ENCODE data around the gene EIF5AL1.
"Not testable (repeated sequence)": the region's sequence is repeated elsewhere in the genome, so short reads cannot be mapped to it uniquely, and the experiment has no call there.

Gene EIF5AL1

DNA sequence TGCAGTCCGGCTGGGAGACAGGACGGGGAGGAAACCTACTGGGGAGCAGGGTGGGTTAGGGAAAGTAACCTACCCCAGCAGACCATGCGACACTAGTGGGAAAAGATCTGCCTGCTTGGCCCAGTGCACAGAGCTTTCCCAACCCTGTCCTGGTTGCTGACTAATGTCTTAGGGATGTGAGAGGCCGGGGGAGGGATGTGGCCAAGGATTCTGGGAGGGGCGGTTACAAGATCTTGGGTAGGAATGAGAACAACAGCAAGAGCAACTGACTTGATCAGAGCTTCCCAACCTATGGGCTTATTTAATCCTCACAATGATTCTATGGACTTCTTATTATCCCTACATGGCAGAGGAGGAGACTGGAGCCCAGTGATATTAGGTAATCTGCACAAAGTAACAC, 24.0 kb upstream of the EIF5AL1 start:
- no peak for DNase-seq

DNA sequence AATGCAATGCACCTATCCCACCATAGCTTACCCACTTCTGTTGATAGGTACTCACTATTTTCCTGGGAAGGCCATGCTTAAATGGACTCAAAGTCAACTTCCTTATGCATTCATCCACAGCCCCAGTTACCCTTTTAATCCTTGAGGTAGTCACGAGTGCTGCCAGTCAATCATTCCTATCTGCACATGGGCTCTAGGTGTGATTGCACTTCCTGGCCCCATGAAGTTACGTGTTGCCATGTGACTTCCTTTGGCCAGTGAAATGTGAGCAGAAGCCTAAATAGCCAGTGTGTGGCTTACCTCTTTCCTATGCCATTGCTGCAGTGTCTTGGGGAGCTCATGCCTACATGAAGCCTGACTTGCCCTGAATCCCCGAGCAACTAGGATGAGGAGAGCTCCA, 23.5 kb upstream of the EIF5AL1 start:
- DNase-seq, result no peak

DNA sequence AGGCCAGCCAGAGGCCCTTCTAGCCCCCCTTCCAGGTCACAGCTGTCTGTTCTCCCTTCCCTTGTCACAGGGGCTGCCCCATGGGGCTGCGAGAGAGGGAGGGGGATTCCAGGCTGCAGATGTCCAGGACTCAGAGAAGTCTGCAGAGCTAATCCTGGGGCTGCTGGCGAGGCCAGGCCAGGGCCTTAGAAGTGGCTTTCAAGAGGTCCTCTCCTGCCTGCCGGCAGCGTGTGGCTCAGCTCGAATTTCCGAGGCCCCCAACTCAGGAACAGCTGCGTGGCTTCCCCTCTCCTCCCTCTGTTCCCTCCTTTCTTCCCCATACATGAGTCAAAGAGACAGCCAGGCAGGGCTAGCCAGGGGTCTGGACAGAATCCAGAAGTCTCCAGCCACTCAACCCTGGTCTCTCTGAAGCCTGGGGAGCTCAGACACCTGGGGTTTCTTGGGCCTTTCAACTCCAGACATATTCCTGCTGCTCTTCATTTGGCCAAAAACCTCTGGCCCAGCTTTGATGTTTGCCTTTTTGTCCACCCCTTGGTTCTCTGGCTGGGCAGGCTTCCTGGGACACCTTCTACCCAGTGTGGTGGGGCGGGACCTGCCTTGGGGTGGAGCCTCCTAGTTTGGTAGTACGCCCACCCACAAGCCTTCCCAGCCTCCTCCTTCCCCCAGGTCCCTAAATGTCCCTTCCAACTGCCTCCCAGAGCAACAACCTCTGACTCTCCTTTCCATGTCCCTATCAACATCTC, 21.8 kb upstream of the EIF5AL1 start:
- DNase-seq, result no peak

DNA sequence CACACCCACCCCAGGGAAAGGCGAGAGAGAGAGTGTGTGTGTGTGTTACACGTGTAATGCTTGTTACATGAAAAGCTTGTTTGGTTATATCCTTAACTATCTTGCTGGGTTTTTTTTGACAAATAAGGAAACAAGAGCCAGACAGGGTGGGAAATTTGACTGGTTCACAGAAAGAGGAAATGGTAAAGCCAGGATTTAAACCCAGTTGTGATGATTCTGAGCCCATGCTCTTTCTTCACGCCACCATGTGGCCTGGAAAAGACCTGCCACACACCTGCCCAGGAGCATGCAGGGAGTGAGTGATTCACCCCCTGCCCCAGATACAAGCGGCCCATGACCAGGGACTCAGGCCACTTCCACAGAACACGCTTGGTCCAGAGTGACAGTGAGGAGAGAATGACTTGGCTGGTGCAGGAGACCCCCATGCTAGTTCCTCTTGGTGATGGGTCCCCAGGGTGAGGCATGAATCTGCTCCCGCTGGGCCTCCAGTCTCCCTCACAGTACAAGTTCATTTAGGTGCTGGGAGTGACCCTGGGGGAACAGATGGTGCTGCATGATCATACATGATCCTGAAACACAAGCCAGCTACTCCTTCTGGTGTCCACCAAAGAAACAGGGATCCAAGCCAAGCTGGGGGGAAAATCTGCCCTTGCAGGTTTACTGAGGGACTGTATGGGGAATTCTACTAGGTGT, 21.0 kb upstream of the EIF5AL1 start:
- no peak for DNase-seq

DNA sequence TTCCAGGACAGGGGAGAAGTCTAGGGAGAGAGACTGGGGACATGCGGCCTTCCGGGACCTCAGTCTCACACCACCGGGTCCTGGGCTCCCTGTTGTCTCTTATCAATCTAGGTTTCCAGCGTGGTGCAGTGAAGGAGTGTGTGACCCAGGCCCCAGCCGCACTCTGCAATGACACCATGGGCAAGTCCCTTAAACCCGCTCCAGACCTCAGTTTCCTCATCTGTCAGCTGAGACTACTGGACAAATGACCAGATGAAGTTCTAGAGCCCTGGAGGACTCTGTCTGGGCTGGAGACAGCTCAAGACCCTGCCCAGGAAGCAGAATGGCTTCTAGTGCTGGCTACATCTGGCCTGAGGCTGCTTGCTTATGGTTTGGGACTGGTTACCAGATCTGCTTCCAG, 20.1 kb upstream of the EIF5AL1 start:
- DNase-seq, result no peak

DNA sequence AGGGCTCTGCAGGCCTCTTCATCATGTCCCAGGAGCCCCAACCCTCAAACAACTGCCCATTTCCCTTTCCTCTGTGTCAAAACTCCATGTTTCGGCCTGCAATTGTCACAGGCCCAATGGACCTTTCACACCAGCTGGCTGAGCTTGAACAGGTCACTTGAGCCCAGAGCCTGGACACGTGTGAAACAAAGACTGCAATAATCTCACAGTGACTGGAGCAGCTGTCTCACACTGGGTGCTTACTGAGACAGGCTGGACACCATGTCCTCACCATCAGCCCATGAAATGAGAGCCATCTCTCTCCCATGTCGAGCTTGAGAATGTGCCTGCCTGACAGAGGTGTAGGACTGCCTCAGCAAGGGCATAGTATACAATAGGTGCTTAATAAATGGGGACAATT, 19.5 kb upstream of the EIF5AL1 start:
- DNase-seq, result no peak

- DNase-seq, result no peak
Measured at GRCh38 chr10:79493806-79494205, 18.5 kb upstream of the EIF5AL1 start.

- DNase-seq, result no peak
Measured at GRCh38 chr10:79494871-79495705, 17.2 kb upstream of the EIF5AL1 start.

DNA sequence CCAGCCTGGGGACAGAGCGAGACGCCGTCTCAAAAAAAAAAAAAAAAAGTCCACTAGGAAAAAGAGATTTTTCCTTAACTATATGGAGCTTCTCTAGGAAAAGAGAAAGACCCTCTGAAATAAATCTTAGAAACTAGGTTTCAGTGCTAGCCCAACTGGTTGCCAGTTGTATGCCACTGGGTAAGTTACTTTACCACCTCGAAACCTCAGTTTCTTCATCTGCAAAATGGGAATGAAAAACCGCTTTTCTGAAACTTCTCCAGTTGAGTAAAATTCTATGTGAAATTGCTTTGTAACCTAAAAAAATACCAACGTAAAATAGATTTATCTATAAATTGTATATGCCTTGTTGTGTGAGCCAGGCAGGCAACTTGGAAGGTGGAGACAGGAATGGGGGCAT, 16.5 kb upstream of the EIF5AL1 start:
- DNase-seq, result no peak

GRCh38 chr10:79496896-79497295, 15.4 kb upstream of the EIF5AL1 start:
- DNase-seq, result no peak

DNA sequence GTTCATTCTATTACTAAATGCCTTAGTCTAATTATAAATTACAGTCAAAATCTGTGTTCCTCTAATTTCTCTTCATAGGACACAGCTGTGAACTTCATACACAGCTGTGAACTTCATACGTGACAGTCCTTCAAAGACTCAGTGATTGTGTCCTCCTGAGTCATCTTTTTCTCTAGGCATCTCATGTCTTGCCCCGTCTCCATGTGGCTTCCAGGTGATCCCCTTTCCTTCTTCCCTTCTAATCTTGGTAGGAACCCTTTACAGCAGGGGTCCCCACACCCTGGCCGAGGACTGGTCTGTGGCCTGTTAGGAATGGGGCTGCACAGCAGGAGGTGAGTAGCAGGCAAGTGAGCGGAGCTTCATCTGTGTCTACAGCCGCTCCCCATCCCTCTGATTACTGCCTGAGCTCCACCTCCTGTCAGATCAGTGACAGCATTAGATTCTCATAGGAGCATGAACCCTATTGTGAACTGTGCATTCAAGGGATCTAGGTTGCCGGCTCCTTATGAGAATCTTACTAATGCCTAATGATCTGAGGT, 14.0 kb upstream of the EIF5AL1 start:
- DNase-seq, result no peak

DNA sequence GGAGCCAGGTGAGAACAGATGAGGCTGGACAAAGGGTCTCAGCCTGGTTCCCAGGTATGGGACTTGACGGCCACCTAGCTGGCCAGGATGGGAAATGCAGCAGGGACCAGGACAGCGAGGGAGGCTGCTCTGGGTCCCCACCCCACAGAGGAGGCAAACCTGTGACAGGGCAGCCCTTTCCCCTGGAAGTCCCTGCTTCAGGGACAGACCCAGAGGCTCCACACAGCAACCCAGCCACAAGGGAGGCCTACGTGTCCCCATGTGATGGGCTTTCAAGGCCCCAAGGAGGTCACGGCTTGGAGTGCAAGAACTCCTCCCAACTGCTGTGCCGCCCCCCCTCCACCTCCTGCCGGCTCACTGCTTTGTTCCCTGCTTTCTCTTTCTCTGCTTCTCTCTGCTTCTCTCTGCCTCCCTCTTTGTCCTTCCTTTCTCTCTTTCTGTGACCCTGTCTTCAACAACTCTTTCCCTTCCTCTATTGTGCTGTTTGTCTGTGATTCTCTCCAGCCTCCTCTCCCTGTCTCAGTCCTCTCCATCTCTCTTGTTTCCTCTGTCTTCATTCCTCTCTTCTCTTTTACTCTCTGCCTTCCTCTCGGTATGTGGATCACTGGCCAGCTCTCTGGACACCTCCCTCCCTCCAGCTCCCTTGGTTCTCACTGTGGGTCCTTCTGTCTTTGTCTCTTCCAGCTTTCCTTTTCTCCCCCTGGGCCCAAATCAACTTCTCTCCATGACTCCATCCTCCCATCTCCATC, 9.6 kb upstream of the EIF5AL1 start:
- no peak for DNase-seq

- not testable (repeated sequence) for DNase-seq
Measured at GRCh38 chr10:79503787-79504186, 8.5 kb upstream of the EIF5AL1 start.

GRCh38 chr10:79504483-79504882, 7.8 kb upstream of the EIF5AL1 start:
- not testable (repeated sequence) for DNase-seq

GRCh38 chr10:79505328-79505727, 7.0 kb upstream of the EIF5AL1 start:
- DNase-seq, result not testable (repeated sequence)

GRCh38 chr10:79505829-79506228, 6.5 kb upstream of the EIF5AL1 start:
- no peak for DNase-seq

DNA sequence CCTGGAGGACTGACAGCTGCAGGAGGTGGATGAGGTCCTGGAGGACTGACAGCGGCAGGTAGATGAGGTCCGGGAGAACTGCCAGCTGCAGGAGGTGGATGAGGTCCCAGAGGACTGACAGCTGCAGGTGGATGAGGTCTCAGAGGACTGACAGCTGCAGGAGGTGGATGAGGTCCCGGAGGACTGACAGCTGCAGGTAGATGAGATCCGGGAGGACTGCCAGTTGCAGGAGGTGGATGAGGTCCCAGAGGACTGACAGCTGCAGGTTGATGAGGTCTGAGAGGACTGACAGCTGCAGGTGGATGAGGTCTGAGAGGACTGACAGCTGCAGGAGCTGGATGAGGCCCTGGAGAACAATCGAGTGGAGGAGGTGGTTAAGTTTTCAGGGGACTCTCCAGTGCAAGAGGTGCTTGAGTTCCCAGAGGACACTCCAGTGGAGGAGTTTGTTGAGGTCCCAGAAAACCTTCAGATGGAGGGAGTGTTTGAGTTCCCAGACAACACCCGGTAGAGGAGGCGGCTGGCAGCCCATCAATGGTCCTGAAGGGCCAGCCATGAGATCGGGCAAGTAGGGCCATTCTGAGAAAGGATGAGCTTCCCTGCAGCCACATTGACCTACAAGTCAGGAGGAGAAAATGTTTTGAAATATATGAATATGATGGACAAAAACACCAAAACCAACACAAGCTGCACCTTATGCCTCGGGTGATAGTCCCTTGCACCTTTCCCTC, 4.7 kb upstream of the EIF5AL1 start:
- DNase-seq, result no peak

DNA sequence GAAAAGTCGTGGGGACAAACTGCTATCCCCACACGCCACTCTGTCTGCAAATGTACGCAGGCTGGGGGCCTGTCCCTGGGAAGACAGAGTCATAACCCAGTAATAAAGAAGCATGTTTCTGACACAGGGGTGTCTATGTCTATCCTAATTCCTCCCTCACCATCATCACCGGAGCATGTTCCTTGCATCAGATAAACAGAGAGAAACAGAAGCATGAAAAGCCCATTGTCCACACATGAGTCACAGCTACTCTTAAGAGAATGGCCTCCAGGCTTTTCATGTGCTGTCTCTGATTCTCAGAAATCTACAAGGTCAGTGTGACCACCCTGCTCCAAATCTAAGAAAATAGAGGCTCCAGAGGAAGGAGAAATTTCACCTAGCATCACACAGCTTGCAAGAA, 4.1 kb upstream of the EIF5AL1 start:
- not testable (repeated sequence) for DNase-seq

- DNase-seq, result not testable (repeated sequence)
Measured at GRCh38 chr10:79509306-79509933, 2.9 kb upstream of the EIF5AL1 start.

DNA sequence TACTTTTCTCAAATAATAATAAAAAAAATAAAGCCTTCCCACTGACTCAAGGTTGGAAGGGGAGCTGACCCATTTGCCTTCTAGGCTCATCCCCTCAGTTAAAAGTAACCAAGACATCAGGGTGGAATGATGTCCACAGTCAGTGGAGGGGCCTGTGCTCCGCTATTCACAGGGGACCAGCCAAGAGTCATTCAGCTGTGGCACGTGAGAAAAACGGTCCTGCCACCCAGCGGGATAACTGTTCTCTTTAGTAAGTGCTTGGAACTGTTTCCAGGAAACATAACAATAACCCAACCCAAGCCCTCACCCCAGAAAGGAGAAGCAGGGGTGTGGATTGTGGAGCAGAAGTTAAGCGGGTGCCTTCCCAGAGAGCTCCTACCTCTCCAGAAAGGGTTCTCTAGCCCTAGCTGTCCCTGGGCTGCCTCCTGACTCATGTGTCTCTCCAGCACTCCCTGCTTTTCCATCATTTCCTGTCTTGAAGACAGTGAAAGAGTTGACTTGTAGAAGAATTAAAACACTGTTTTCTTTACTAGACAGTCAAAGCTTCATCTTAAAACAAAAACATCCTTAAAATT, 2.3 kb upstream of the EIF5AL1 start:
- not testable (repeated sequence) for DNase-seq
